LNCAP (cell line): ENCODE results near the gene GALK2.

ENCODE experiments used
- CTCF ChIP-seq: fragments of 450-650 bp; IDR thresholded peaks from 2 replicates; pipeline ENCODE4 v1.5.1; 2017; ENCODE audit warnings: mild to moderate bottlenecking

The GALK2 gene

GRCh38 chr15:49169880-49170597, at the start of gene GALK2:
Gene GALK2, plus strand, starts transcription at chr15:49170247. Its CDS starts 76 bp downstream, at chr15:49170323.
- TF ChIP-seq CTCF = no peak

GRCh38 chr15:49120832-49121231, 49.2 kb upstream of the GALK2 start:
- TF ChIP-seq CTCF = no peak

- TF ChIP-seq CTCF = no peak
Observed at GRCh38 chr15:49121901-49122300, 48.1 kb upstream of the GALK2 start.

- no peak for TF ChIP-seq CTCF
Observed at GRCh38 chr15:49122541-49123062, 47.4 kb upstream of the GALK2 start.

GRCh38 chr15:49124371-49124770, 45.7 kb upstream of the GALK2 start:
- TF ChIP-seq CTCF = no peak

GRCh38 chr15:49131403-49131802, 38.6 kb upstream of the GALK2 start:
- no peak for TF ChIP-seq CTCF

- TF ChIP-seq CTCF = no peak
Observed at GRCh38 chr15:49134683-49135341, 35.2 kb upstream of the GALK2 start.
